C4-2B (cell line): ENCODE results near the gene BRD1.

Experiments used
- ZFX ChIP-seq: fragments of 450-650 bp; IDR thresholded peaks from 2 replicates; pipeline ENCODE4 v1.6.1; 2017
- TF ChIP-seq, protein P1 (sequence below): fragments of 450-650 bp; conservative IDR thresholded peaks from 2 replicates; pipeline ENCODE4 v1.5.1; 2017; ENCODE audit warnings: mild to moderate bottlenecking

DNA sequence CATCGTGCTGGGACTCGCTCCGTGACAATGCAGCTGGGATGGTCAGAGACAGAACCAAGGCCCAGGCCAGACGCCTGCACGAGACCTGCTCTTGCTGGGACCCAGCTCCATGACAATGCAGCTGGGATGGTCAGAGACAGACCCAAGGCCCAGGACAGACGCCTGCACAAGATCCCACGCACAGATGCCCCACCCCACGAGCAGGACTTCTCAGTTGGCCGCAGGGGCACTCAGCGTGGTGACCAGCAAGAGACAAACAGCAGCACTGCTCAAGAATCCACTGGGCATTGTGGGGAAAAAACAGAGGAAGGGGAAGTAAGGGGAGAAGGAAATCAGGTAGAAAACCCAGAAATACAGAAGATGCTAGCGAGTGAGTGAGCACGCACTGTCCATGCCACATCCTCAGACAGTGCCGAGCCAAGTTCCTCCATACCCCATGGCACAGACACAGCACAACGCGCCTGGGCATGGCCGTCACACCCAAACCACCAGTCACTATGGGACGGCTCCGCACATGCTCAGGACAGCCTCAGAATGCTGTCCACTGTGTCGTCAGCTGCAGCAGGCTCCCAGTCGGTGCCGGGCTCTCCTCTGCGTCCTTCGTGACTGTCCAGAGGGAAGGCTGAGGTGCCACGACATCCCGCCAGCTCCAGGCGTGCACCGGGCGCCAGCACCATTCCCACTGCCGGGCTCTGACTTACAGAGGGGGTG, 44.5 kb downstream of the BRD1 start:
- TF ChIP-seq, protein P1, sequence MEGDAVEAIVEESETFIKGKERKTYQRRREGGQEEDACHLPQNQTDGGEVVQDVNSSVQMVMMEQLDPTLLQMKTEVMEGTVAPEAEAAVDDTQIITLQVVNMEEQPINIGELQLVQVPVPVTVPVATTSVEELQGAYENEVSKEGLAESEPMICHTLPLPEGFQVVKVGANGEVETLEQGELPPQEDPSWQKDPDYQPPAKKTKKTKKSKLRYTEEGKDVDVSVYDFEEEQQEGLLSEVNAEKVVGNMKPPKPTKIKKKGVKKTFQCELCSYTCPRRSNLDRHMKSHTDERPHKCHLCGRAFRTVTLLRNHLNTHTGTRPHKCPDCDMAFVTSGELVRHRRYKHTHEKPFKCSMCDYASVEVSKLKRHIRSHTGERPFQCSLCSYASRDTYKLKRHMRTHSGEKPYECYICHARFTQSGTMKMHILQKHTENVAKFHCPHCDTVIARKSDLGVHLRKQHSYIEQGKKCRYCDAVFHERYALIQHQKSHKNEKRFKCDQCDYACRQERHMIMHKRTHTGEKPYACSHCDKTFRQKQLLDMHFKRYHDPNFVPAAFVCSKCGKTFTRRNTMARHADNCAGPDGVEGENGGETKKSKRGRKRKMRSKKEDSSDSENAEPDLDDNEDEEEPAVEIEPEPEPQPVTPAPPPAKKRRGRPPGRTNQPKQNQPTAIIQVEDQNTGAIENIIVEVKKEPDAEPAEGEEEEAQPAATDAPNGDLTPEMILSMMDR: no peak
- TF ChIP-seq ZFX: no peak
